WERI-Rb-1 (cell line): Measurements from ENCODE around the gene PHF11.

ENCODE experiments used
- DNase-seq: peaks from one replicate; pipeline ENCODE4 v3.0.0-alpha.2; 2020
- H3K27ac ChIP-seq: fragments of 250-450 bp; sonication (Bioruptor Pico); 2 replicates; pipeline ENCODE4 v1.5.1; 2020; ENCODE audit warnings: mild to moderate bottlenecking, moderate library complexity
- H3K27me3 ChIP-seq: fragments of 250-450 bp; sonication (Bioruptor Pico); 2 replicates; pipeline ENCODE4 v1.5.1; 2021; ENCODE audit warnings: mild to moderate bottlenecking, low read depth, moderate library complexity; ENCODE audit not compliant: insufficient read depth, severe bottlenecking
- H3K36me3 ChIP-seq: fragments of 250-450 bp; sonication (Bioruptor Pico); 2 replicates; pipeline ENCODE4 v1.5.1; 2020; ENCODE audit warnings: mild to moderate bottlenecking, moderate library complexity
- H3K4me3 ChIP-seq: 2 replicates; pipeline ENCODE4 v1.5.1; 2011; ENCODE audit warnings: low read depth, mild to moderate bottlenecking, control low read depth, low read length
- H3K9me3 ChIP-seq: fragments of 250-450 bp; sonication (Bioruptor Pico); 2 replicates; pipeline ENCODE4 v1.5.1; 2021; ENCODE audit warnings: mild to moderate bottlenecking, moderate library complexity; ENCODE audit not compliant: severe bottlenecking
- TF ChIP-seq, protein P1 (sequence below): IDR thresholded peaks from 2 replicates; pipeline ENCODE4 v1.5.1; 2011; ENCODE audit warnings: low read depth, mild to moderate bottlenecking, control low read depth, inconsistent platforms, low read length

Gene PHF11

DNA sequence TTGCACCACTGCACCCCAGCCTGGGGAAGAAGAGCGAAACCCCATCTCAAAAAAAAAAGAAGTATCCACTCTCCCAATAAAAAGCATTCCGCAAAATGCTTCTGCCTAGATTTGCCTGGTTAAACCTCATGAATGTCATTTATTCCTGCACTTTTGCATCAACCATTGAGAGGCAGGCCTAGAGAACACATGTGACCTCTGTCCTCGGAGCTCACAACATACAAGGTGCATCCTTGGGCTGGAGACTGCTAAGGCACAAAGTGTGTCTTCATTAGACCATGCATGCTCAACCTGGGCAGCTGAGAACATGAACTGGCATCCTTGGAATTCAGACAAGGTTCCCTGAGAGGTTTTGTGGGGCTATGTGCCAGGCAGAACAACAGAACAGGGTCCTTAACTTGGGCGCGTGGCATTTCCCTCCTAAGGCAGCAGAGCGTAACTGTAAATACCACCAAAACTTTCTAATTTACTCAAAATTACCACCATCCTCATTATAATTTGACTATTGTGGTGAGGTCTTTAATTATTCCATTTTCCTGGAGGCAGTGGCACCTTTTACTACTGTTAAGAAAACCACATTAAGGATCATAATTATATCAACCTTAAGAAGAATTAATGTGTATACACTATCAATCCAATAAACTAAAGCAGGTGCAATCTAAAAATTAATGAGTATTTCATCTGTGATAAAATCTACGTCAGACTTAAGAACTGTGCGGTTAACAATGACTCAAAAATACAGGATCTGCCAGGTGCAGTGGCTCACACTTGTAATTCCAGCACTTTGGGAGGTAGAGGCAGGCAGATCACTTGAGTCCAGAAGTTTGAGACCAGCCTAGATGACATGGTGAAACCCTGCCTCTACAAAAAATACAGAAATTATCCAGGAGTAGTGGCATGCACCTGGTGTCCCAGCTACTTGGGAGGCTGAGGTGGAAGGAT is 75.8 kb downstream of the PHF11 start:
- no peak for DNase-seq
- H3K27me3 ChIP-seq: no peaks in the 10 kb centered on the region
- H3K27ac ChIP-seq: no peak overlapping the region
- TF ChIP-seq, protein P1, sequence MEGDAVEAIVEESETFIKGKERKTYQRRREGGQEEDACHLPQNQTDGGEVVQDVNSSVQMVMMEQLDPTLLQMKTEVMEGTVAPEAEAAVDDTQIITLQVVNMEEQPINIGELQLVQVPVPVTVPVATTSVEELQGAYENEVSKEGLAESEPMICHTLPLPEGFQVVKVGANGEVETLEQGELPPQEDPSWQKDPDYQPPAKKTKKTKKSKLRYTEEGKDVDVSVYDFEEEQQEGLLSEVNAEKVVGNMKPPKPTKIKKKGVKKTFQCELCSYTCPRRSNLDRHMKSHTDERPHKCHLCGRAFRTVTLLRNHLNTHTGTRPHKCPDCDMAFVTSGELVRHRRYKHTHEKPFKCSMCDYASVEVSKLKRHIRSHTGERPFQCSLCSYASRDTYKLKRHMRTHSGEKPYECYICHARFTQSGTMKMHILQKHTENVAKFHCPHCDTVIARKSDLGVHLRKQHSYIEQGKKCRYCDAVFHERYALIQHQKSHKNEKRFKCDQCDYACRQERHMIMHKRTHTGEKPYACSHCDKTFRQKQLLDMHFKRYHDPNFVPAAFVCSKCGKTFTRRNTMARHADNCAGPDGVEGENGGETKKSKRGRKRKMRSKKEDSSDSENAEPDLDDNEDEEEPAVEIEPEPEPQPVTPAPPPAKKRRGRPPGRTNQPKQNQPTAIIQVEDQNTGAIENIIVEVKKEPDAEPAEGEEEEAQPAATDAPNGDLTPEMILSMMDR: no peak
- peaks cover 4% of the 10 kb centered on the region for H3K36me3 ChIP-seq
- no peaks in the 10 kb centered on the region for H3K9me3 ChIP-seq
- H3K4me3 ChIP-seq: no peak overlapping the region
